ENCODE data around the gene FAT1.

DNA sequence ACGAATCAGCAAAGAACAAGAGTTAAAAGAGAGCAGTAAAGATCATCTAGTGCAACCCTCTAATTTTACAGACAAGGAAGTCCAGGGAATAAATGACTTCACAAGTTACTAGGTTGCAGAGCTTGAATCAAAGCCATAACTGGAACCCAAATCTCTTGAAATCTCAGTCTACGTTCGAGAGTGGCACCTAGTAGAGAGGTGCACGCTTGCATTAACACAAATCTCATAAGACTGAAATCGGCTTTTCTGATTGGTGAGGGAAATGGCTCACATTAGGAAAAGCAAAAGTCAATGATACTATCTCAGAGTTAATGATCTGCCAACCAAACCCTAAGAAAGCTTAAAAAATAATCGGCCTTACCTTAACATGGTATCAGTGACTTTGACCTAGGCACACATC is 43.0 kb downstream of the FAT1 start:
- TF ChIP-seq YY1 (IDR thresholded peaks at IDR 0.05; ENCODE audit: insufficient read depth, insufficient read length) (no peak), ZNF274 (IDR thresholded peaks at IDR 0.05; ENCODE audit: low read depth, low read length) (no peak), SUZ12 (IDR thresholded peaks at IDR 0.05; ENCODE audit: extremely low read depth, insufficient read depth, insufficient read length) (no peak)

Data from NT2/D1 (cell line).